Astrocyte of the hippocampus (primary cell): Measurements from ENCODE around the gene SLC6A16.
A peak's percentile ranks its signal among the peaks of the same experiment; 100 is the strongest.
"Not testable (repeated sequence)": the region's sequence is repeated elsewhere in the genome, so short reads cannot be mapped to it uniquely, and the experiment has no call there.

Source experiments
- DNase-seq: peaks from one replicate; pipeline ENCODE4 v3.0.0; 2011; ENCODE audit warnings: low read depth, low spot score

SLC6A16 gene

GRCh38 chr19:49324801-49325576, at the start of gene SLC6A16:
Gene SLC6A16, minus strand, starts transcription at chr19:49325191. Its CDS starts 13,844 bp downstream, at chr19:49311347.
- no peak for DNase-seq

GRCh38 chr19:49373174-49373573, 48.2 kb upstream of the SLC6A16 start:
- not testable (repeated sequence) for DNase-seq

GRCh38 chr19:49371184-49371583, 46.2 kb upstream of the SLC6A16 start:
- DNase-seq: no peak

DNA sequence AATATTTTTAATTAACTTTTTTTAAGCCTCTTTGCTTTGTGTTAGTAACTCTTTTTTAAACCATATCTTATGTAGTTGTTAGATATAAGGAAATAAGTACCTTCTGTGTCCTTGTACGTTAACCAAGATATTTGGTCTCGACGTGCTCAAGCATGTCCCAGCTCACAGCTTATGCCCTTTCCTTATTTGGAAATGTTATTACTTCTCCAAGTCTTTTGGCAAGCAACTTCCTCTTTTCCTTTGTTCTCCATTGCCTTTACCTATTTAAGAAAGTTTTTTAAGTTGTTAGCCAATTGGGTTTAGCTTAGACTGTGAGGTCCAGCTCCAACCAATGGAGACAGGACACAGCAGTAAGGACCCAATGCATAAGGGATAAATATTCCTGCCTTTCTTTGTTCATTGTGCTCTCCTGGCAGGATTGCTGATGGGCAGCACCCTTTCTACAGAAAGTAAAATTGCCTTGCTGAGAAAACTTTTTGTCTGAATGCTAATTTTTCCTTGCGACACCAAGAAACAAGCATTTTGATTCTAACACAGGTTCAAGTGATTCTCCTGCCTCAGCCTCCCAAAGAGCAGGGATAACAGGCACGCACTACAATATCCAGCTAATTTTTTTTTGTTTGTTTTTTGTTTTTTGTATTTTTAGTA, 43.8 kb upstream of the SLC6A16 start:
- DNase-seq: no peak

GRCh38 chr19:49366110-49366509, 41.1 kb upstream of the SLC6A16 start:
- no peak for DNase-seq

GRCh38 chr19:49364083-49364737, 39.2 kb upstream of the SLC6A16 start:
- no peak for DNase-seq

- peak; percentile 99 for DNase-seq
These were observed 38.5 kb upstream of the SLC6A16 start, which contains the start of gene DKKL1 for GRCh38 chr19:49363268-49364082. Gene DKKL1, plus strand, starts transcription at chr19:49363877. Its CDS starts 122 bp downstream, at chr19:49363999.

DNA sequence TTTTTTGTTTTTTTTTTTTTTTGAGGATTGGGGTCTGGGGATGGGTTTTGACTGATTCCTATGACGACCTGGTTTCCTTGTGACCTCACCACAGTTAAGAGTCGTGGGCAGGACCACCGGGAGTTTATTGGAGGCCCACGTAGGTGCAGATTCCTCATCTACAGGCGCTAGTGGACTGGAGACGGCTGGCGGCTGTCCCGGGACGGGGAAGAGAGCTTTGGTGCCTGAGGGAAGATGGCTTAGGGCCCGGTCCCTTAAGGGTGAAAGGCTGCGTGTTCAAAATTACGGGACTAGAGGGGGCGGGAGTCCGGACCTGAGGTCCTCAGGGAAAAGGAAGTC, 37.9 kb upstream of the SLC6A16 start:
- DNase-seq: peak; percentile 70

DNA sequence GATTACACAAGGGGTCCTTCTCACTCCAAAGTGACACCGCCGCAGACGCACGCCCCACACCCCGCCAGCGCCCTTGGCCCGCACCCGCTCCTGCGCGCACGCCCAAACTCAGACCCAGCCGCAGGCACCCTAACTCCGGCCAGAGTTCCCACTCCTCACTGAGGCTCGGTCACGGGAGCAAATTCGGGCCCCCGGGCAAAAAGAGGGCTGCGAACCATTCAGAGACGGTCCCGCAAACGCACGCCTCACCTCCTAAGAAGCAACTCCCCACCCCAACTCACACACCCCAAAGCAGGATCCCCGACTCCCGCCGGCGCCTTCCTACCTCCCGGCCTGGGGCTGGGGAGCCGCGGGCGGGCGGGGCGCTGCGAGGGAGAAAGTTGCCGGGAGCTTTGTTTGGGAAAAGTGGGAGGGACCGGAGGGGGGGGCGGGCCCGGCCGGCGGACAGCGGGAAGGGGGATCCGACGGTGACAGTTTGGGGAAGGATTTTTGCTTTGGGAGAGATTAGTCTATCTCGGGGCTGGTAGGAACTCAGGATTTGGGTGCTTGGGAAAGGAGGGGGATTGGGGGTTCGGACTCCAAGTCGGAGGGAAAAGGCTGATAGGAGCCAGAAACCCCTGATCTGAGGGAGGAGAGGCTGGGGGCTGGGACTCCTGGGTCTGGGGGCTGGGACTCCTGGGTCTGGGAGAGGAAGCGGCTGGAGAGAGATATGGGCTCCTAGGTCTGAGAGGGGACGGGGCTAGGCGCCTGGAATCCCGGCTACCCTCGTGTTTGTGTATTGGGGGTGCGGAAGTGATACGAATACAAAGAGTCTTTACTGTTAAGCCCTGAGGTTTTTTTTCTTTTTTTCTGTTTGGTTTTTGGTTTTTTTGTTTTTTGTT, 37.3 kb upstream of the SLC6A16 start, which contains the start of gene TEAD2:
TSS of gene TEAD2 (minus strand) at position 369 of the 881 bp plus-strand sequence. CDS start 2,341 bp downstream, outside the sequence.
- peak; percentile 87 for DNase-seq

GRCh38 chr19:49361438-49362047, 36.6 kb upstream of the SLC6A16 start:
- DNase-seq: peak; percentile 96

DNA sequence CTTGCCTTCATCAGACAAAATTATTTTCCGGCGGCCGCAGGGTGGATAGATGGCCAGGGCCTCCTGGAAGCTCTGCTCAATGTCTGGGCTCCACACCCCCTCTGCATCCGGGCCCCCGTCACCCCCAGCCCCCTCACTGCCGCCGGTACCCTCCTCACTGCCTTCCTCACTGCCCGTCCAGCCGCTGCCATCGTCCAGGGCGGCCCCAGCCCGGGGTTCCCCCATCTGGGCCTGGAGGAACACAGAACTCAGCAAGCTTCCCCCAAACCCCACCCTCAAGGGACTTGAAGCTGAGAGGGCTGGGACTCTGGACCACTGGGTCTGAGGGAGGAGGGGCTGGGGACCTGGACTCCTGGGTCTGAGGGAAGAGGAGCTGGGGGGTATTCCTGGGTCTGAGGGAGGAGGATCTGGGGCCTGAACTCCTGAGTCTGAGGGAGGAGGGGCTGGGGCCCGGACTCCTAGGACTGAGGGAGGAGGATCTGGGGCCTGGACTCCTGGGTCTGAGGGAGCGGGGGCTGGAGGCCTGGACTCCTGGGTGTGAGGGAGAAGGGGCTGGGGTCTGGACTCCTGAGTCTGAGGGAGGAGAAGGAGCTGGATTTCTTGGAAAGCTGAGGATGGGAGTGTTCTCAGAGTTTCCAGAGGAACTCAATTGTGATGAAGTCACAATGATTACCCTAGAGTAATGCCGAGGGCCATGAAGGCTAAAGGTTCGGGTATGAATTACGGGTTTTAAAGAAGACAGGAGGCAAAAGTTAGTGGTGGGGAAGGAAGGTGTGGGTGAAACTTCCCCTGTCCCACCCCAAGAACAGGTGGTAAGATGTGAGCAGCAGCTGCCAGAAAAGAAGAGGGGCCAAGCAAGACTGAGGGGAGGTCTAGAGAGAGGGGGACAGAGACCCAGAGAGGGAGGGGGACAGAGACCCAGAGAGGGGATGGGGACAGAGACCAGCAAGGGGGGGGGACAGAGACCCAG, 35.1 kb upstream of the SLC6A16 start:
- DNase-seq: no peak

GRCh38 chr19:49357186-49357585, 32.2 kb upstream of the SLC6A16 start:
- DNase-seq: no peak

DNA sequence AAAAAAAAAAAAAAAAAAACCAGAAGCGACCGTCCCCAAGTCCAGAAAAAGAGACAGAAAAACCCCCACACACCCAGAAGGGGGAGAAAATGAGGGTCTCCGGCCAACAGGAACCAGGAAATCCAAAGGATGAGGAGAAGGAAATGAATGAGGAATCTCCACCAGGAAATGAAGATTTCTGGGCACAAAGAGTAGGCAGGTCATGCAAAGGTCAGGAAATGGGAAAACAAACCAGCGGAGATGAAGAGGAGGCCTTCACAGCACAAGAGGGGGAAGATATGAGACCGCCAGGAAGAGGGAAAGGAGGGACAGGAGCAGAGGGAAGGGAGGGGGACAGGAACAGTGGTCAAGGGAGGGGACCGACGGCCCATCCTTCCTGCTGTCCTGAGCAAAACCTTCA, 31.4 kb upstream of the SLC6A16 start:
- no peak for DNase-seq

- DNase-seq: no peak
These were observed 30.9 kb upstream of the SLC6A16 start for GRCh38 chr19:49355909-49356353.

GRCh38 chr19:49349567-49349966, 24.6 kb upstream of the SLC6A16 start:
- no peak for DNase-seq

DNA sequence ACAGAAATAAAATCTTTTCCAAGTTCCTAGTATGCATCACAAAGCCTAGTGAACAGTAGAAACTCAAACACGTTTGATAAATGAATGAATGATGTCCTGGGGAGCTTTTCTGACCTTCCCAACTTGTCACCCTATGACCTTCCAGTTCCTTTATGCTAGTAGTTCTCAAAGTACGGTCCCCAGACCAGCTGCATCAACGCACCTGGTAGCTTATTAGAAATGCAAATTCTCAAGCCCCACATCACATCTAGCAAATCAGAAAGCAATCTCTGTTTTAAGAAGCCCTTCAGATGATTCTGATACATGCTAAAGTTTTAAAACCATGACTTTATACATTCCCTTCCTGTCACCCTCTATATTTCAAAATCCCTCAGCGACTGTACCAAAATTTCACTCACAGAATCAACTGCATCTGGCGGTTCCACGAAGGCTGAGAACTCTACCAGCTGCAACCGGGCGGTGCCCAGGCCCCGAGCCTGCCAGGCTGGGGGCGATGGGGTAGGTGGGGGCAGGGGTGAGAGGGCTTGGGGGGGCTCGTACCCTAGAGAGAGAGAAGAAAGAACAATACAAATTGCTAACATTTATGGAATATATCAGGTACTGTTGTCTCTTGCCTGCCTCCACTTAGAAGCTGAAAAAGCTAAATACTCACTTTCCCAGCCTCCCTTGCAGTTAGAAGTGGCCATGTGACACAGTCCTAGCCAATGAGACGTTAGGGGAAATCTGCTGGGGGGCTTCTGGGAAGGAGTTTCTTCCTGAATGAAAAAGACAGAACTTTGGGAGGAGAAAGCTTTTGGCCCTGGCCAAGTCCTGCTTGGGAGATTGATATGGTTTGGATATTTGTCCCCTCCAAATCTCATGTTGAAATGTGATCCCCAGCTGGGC, 23.6 kb upstream of the SLC6A16 start:
- no peak for DNase-seq

DNA sequence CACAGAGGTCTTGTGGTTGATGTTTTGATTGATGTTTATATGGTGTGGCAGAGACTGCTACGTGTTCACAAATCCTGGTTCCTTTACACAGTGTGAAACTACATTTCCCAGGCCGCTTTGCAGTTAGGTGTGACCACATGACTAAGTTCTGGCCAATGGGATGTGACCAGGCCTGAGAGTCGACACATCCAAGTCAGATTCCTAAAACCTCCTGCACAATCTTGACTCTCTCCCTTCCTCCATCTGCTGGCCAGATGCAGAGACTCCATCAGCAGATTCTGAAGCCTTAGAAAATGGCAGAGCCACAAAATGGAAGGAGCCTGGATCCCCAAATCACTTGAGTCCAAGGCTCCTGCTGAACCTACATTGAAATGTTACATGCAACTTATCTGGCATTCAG, 22.8 kb upstream of the SLC6A16 start:
- DNase-seq: peak; percentile 51

DNA sequence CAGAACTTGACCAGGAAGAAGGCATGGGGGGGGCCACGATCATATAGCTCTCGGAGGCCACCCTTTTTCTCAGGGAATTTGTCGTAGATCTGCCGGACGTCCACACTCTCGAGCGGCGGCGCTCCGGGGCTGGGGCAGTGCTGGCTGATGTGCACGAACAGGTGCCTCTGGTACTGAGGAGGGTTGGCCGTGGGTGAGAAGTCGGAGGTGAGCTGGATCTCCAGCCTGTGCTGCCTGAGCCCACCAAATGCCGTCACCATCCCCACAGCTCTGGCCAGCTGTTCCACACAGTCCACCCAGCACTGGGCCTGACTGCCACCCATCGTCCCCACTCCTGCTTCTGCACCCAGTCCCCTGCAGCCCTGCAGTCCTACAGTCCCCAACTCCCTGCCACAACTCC, 22.2 kb upstream of the SLC6A16 start:
- no peak for DNase-seq
